GM19023 (cell line): ENCODE results near the gene CDC5L.

ENCODE experiments used
- ATAC-seq: cut with Tn5 transposase; IDR thresholded peaks from one replicate; pipeline ENCODE4 v1.9.1; 2021; ENCODE audit warnings: mild to moderate bottlenecking, moderate library complexity; ENCODE audit not compliant: unreplicated experiment

The CDC5L gene

GRCh38 chr6:44473393-44474189, 86.1 kb downstream of the CDC5L start:
- no peak for ATAC-seq

GRCh38 chr6:44474190-44474631, 86.7 kb downstream of the CDC5L start:
- no peak for ATAC-seq

DNA sequence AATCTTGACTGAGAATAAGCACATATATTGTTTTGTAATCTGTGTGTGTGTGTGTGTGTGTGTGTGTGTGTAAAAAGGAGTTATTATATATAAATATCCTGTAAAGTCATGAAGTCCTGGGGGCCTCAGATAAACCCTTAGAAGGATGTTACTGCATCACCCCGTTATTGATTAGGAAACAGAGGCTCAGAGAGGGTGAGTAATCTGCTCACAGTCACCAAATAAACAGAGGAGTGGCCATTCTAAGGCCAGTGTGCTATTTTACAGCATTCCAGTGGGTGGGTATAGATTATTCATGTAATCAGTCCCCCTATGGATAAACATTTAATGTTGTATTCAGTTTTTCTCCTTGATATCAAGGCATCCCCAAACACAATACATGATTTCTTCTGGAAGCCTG, 87.1 kb downstream of the CDC5L start:
- ATAC-seq, result no peak

- peak; percentile 17 for ATAC-seq
Measured at GRCh38 chr6:44475417-44475778, 87.9 kb downstream of the CDC5L start.

- peak; percentile 85 for ATAC-seq
Measured at GRCh38 chr6:44475779-44476434, 88.4 kb downstream of the CDC5L start.

GRCh38 chr6:44476849-44477248, 89.3 kb downstream of the CDC5L start:
- no peak for ATAC-seq

DNA sequence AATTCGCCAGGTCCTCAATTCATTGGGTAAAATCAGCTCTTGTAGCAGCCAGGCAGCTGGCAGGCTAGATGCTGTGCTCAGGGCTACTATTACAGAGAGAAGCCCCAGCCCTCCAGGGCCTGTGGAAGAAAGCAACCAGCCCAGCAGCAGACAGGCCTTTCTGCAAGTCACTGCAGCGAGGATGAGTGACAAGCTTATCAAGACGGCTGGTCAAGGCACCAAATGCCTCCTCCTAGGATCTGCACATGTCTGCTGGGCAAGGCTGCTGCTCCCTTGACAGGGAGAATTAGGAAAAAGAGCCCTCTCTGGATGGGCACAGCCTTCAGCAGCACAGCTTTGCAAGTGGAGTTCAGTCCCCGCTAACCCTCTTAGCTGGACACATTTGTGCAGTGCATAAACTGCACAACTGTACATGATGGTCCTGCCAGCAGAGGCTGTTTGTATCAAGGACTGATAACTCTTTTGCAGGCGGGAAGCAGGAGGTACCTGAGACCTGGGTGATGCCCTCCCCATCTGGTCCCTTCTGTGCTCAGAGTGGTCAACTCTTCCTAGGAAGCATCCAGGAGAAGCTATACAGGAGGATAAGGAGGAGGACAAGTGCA, 89.9 kb downstream of the CDC5L start:
- no peak for ATAC-seq

DNA sequence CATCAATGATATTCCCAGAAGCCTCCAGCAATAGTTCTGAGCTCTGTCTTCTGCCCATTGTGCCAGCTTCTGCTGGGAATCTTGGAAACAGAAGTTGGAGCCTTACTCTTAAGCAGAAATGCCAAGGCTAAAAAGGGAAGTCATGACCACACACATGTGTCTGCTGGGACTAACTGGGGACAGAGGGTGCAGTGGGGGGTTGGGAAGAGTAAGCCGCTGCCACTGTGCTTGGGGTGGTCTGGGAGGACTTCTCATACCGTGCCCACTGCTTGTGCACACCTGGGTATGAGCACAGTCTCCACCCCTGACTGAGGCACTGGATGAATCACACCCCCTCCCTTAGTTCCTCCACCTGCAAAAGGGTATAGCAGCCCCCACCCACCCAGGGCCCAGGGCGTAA, 90.7 kb downstream of the CDC5L start:
- ATAC-seq, result no peak

DNA sequence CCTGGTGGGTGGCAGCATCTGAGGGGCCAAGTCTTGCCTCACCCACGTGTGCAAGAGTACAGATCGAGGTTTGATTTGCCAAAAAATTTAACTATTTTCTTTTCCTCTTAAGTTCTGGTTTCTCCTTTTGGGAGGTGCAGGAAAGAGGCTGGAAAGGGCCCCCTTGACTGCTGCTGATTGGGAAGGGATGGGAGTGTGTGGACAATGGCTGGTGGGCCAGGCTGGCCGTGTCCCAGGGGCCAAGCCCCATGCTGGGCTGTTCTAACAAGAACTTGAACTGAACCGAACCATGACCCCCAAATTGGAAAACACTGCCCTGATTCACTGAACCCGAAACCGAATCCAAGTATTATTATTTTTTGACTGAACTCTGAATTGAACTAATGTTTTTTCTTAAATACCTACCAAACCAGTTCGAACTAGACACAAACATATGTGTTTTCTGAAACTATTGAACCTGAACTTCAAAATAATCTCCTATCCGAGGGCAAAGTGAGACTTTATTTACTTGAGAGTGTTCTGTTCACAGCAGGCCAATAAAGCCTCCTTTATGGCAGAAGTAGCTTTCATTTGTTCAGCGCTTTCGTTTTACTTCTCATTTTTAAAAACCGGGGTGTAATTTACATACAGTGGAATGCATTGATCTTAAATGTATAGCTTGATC, 91.2 kb downstream of the CDC5L start:
- no peak for ATAC-seq

- no peak for ATAC-seq
Measured at GRCh38 chr6:44480097-44480541, 92.6 kb downstream of the CDC5L start.

DNA sequence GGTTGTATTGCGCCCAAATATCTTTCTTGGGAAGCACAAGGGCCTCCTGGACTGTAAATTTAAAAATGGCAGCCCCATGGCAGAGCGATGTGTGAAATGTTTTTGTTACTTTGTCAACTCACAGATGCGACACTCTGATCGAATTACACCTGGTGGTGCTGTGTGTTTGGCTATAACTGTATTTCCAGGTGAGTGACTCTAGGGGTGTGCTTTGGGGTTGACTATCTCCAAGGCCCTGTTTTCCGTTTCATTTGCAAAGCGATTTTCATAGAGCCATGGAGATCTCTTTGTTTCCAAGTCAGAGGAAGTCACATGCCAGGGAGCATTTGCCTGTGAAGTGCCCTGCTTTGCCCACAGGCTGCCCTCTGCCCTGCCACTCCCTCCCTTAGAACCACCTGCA, 93.5 kb downstream of the CDC5L start:
- no peak for ATAC-seq

- no peak for ATAC-seq
Measured at GRCh38 chr6:44481760-44482159, 94.3 kb downstream of the CDC5L start.

- ATAC-seq, result no peak
Measured at GRCh38 chr6:44485601-44486401, 98.3 kb downstream of the CDC5L start.

- ATAC-seq, result no peak
Measured at GRCh38 chr6:44487002-44487401, 99.5 kb downstream of the CDC5L start.

DNA sequence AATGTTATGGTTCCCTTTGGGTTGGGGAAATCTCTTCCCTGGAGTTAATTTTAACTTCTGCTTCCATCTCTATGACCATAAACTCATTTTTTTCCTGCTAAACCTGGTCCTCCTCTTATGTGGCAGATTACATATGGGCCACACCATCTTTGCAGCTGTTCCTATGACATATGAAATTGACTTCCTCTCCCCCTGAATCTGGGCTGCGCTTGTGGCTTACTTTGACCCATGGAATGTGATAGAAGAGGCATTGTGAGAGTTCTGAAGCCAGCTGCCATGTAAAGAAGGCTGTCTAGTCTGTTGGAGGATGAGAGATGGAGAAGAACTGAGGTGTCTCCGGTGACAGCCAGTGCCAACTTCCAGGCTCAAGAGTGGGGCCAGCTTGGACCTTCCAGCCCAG, 100.1 kb downstream of the CDC5L start:
- ATAC-seq, result no peak

- ATAC-seq, result no peak
Measured at GRCh38 chr6:44489910-44490604, 102.6 kb downstream of the CDC5L start.

- ATAC-seq, result no peak
Measured at GRCh38 chr6:44493132-44493531, 105.6 kb downstream of the CDC5L start.

GRCh38 chr6:44493593-44493992, 106.1 kb downstream of the CDC5L start:
- ATAC-seq, result no peak

GRCh38 chr6:44494011-44494501, 106.5 kb downstream of the CDC5L start:
- ATAC-seq, result no peak
